CD4-positive, CD25-positive, alpha-beta regulatory T cell (primary cell): ENCODE data around the gene PCSK6. TPM values are rescaled to one million over a fixed set of nuclear protein-coding genes. Genes with fewer than 3 reads are reported as not detected.

Experiments used
- ATAC-seq, 2 donors: fragments of 150-1000 bp; cut with Tn5 transposase; one replicate each; pipeline ENCODE4 v1.10.0; 2021; ENCODE audit warnings: low read depth in 2 of 2, moderate number of reproducible peaks in 2 of 2, moderate library complexity in 1 of 2
- DNase-seq, 3 donors: peaks; one replicate each; pipeline versions ENCODE4 v3.0.0 to v3.0.0-alpha.2; 2012 to 2022; ENCODE audit warnings: mixed read lengths in 1 of 3
- H3K27ac ChIP-seq: one replicate; pipeline ENCODE4 v1.7.0; 2013; ENCODE audit warnings: mild to moderate bottlenecking, low read length; ENCODE audit not compliant: insufficient read depth, poor library complexity, severe bottlenecking
- H3K27me3 ChIP-seq: one replicate; pipeline ENCODE4 v1.7.0; 2013; ENCODE audit warnings: low read length; ENCODE audit not compliant: control insufficient read depth, insufficient read depth
- H3K36me3 ChIP-seq: one replicate; pipeline ENCODE4 v1.7.0; 2013; ENCODE audit warnings: mild to moderate bottlenecking, low read length, moderate library complexity; ENCODE audit not compliant: control insufficient read depth, insufficient read depth
- H3K4me1 ChIP-seq: 2 replicates; pipeline ENCODE4 v1.7.0; 2013; ENCODE audit warnings: mild to moderate bottlenecking, low read length; ENCODE audit not compliant: insufficient read depth, control insufficient read depth, poor library complexity, severe bottlenecking
- H3K4me3 ChIP-seq: one replicate; pipeline ENCODE4 v1.7.0; 2013; ENCODE audit warnings: low read depth, mild to moderate bottlenecking, low read length, moderate library complexity
- H3K9me3 ChIP-seq, 2 experiments: 1 replicate in 1 of 2; 2 replicates in 1 of 2; pipeline ENCODE4 v1.7.0; 2013; ENCODE audit warnings: low read length in 2 of 2, mild to moderate bottlenecking in 1 of 2, moderate library complexity in 1 of 2; ENCODE audit not compliant: control insufficient read depth in 2 of 2
- H3K27ac Mint-ChIP-seq, 3 donors: one replicate each; pipeline ENCODE4 v1.8.0; 2020 to 2022; ENCODE audit warnings: mild to moderate bottlenecking in 3 of 3, mixed read lengths in 3 of 3, moderate library complexity in 2 of 3
- H3K27me3 Mint-ChIP-seq: one replicate; pipeline ENCODE4 v1.8.0; 2022; ENCODE audit warnings: mild to moderate bottlenecking, mixed read lengths
- H3K36me3 Mint-ChIP-seq: one replicate; pipeline ENCODE4 v1.8.0; 2020; ENCODE audit warnings: mixed read lengths
- H3K4me1 Mint-ChIP-seq, 4 donors: one replicate each; pipeline ENCODE4 v1.8.0; 2020 to 2022; ENCODE audit warnings: mixed read lengths in 4 of 4, mild to moderate bottlenecking in 1 of 4
- H3K4me3 Mint-ChIP-seq, 4 donors: one replicate each; pipeline ENCODE4 v1.8.0; 2020 to 2022; ENCODE audit warnings: mild to moderate bottlenecking in 4 of 4, mixed read lengths in 4 of 4, moderate library complexity in 3 of 4
- H3K9me3 Mint-ChIP-seq, 7 donors: one replicate each; pipeline ENCODE4 v1.8.0; 2020 to 2022; ENCODE audit warnings: mixed read lengths in 7 of 7, mild to moderate bottlenecking in 3 of 7, moderate library complexity in 2 of 7
- polyA plus RNA-seq, 4 donors: library from polyadenylated mRNA; unstranded; fragments of 300-500 nt; fragmentation: Illumina TruSeq; gene quantifications; one replicate each; pipeline ENCODE4 v1.2.3, GENCODE V29; 2021
- total RNA-seq: library from RNA; stranded (reverse); gene quantifications from one replicate; pipeline ENCODE4 v1.2.3, GENCODE V29; 2022

The PCSK6 gene
- total and polyA plus RNA-seq, 5 donors from 2014 or later, result 0.07 to 1.1 (median 0.22) TPM; not detected in 1

DNA sequence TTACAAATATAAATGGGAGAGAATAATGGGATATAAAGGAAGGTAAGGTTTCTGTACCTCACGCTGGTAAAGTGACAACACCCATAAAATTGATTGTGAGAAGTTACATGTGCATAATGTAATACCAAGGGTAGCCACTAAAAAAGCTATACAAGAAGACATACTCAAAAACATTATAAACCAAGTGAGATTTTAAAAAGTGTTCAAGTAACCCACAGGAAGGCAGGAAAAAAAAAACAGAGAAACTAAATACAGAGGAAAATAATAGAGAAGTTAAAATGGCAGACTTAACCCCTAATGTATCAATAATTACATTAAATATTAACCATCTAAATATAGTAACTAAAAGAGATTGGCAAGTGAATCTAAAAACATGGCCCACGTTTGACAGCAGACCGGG, 76.3 kb downstream of the PCSK6 start:
- no peak for ATAC-seq
- no peak overlapping the region for H3K4me3 Mint-ChIP-seq

GRCh38 chr15:101411581-101411980, 77.9 kb downstream of the PCSK6 start:
- DNase-seq (no peak), ATAC-seq (no peak)
- Mint-ChIP-seq H3K4me1 (no peaks in the 10 kb centered on the region), H3K36me3 (no peaks in the 10 kb centered on the region), H3K9me3 (peaks cover 0 to 1% (median 0%) of the 10 kb centered on the region in 7 donors), H3K4me3 (no peak overlapping the region), H3K27me3 (peaks cover 4% of the 10 kb centered on the region), H3K27ac (no peak overlapping the region)
- Histone ChIP-seq H3K36me3 (no peaks in the 10 kb centered on the region), H3K4me3 (no peak overlapping the region), H3K27me3 (no peaks in the 10 kb centered on the region), H3K4me1 (no peaks in the 10 kb centered on the region), H3K9me3 (no peaks in the 10 kb centered on the region), H3K27ac (no peak overlapping the region)

More for the DNA sequence above, 76.3 kb downstream of the PCSK6 start:
- H3K4me3 ChIP-seq, result no peak overlapping the region
- no peaks in the 10 kb centered on the region for H3K4me1 Mint-ChIP-seq
- no peaks in the 10 kb centered on the region for H3K4me1 ChIP-seq
- H3K27ac Mint-ChIP-seq, result no peak overlapping the region
- H3K36me3 Mint-ChIP-seq, result no peaks in the 10 kb centered on the region
- no peaks in the 10 kb centered on the region for H3K9me3 ChIP-seq
- peaks cover 0 to 3% (median 0%) of the 10 kb centered on the region in 7 donors for H3K9me3 Mint-ChIP-seq
- H3K27me3 ChIP-seq, result no peaks in the 10 kb centered on the region
- H3K36me3 ChIP-seq, result no peaks in the 10 kb centered on the region
- DNase-seq, result no peak
- peaks cover 4% of the 10 kb centered on the region for H3K27me3 Mint-ChIP-seq
- no peak overlapping the region for H3K27ac ChIP-seq

DNA sequence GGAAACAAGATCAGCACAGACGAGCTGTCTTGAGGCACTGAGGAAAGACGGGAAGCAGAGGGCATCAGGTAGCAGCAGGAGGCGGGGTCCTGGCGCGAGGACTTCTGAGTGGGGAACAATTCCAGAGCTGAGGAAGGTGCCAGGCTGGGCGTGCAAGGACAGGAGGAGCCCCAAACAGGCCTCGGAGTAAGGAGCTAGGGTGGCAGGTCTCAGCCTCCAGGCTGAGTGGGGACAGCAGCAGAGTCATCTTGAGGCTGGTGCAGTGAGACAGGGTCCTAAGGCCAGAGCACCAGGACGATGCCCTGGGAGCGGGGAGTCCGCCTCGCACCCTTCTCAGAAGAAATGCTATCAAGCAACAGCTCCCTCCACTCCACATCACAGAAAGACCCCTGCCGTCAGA, 78.4 kb downstream of the PCSK6 start:
- Histone ChIP-seq H3K9me3 (no peaks in the 10 kb centered on the region), H3K4me1 (no peaks in the 10 kb centered on the region), H3K36me3 (no peaks in the 10 kb centered on the region), H3K27ac (no peak overlapping the region), H3K4me3 (no peak overlapping the region), H3K27me3 (no peaks in the 10 kb centered on the region)
- H3K4me3 Mint-ChIP-seq, result no peak overlapping the region
- H3K36me3 Mint-ChIP-seq, result no peaks in the 10 kb centered on the region
- H3K27ac Mint-ChIP-seq, result no peak overlapping the region
- H3K9me3 Mint-ChIP-seq, result peaks cover 0 to 1% (median 0%) of the 10 kb centered on the region in 7 donors
- no peak for ATAC-seq
- H3K4me1 Mint-ChIP-seq, result no peaks in the 10 kb centered on the region
- H3K27me3 Mint-ChIP-seq, result peaks cover 4% of the 10 kb centered on the region
- DNase-seq, result no peak

- H3K27me3 ChIP-seq, result no peaks in the 10 kb centered on the region
- ATAC-seq (no peak), DNase-seq (no peak)
- no peak overlapping the region for H3K27ac Mint-ChIP-seq
- peaks cover 4% of the 10 kb centered on the region for H3K27me3 Mint-ChIP-seq
- no peaks in the 10 kb centered on the region for H3K4me1 Mint-ChIP-seq
- no peak overlapping the region for H3K4me3 ChIP-seq
- H3K36me3 Mint-ChIP-seq, result no peaks in the 10 kb centered on the region
- H3K36me3 ChIP-seq, result no peaks in the 10 kb centered on the region
- no peak overlapping the region for H3K27ac ChIP-seq
- no peaks in the 10 kb centered on the region for H3K4me1 ChIP-seq
- H3K4me3 Mint-ChIP-seq, result no peak overlapping the region
- no peaks in the 10 kb centered on the region for H3K9me3 ChIP-seq
- peaks cover 0 to 1% (median 0%) of the 10 kb centered on the region in 7 donors for H3K9me3 Mint-ChIP-seq
Measured at GRCh38 chr15:101410612-101411011, 78.9 kb downstream of the PCSK6 start.

DNA sequence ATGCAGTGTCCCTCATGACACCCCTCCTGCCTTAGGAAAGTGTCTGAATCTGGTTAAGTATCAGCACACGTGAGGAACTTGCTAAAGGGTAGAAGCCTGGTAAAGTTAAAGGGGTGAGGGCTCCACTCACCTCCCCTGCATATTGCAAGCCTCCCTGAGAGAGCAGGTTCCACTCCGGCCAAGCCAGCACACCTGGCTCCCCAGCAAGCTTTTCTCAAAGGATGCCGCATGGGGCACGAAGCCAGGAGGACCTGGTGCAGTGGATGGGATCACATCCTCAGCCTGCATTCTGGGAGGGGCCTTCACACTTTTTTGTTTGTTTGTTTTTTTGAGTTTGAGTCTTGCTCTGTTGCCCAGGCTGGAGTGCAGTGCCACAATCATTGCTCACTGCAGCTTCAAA, 79.9 kb downstream of the PCSK6 start:
- Mint-ChIP-seq H3K4me3 (no peak overlapping the region), H3K27me3 (peaks cover 4% of the 10 kb centered on the region), H3K36me3 (no peaks in the 10 kb centered on the region), H3K27ac (peak overlapping the region in 1 of 3 donors; percentile 48), H3K9me3 (peaks cover 0 to 1% (median 0%) of the 10 kb centered on the region in 7 donors), H3K4me1 (no peaks in the 10 kb centered on the region)
- ATAC-seq (no peak), DNase-seq (no peak)
- no peaks in the 10 kb centered on the region for H3K27me3 ChIP-seq
- H3K4me3 ChIP-seq, result no peak overlapping the region
- no peak overlapping the region for H3K27ac ChIP-seq
- H3K9me3 ChIP-seq, result no peaks in the 10 kb centered on the region
- no peaks in the 10 kb centered on the region for H3K36me3 ChIP-seq
- no peaks in the 10 kb centered on the region for H3K4me1 ChIP-seq

DNA sequence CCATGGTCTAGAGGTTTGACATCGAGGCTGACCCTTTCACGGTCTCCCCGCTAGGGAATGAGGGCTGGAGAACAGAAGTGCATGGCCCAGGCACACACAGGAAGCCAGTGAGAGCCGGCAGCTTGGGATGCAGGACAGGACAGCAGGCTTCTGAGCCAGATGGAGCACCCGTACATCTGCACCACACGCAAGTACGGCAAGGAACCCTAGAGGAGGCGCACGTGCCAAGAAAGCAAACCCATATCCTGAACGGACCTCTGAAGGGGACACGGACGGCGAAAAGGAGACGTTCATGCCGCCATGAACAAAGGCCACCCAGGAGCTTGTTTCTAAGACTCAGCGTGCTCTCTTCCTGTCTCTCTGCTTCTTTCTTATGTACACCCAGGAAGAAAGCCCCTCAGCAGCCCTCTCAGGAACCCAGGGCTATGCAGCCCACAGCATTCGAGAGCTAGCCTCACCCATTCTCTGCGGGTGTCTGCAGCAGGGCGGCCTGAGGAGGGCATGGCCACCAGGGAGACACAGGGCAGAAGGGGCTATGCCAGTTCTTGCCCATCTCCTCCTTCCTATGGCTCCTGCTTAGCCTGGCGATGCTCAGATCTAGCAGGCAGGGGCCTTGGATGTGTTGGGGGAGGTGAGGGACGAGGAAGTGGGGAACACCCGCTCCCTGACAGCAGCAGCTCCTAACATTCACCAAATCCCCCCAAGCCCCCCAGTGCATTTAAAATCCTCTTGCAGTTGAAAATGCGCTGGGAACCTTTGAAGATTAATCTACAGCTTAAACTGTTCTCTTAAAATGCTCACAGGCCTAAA, 81.3 kb downstream of the PCSK6 start:
- Mint-ChIP-seq H3K4me3 (no peak overlapping the region), H3K9me3 (peaks cover 0 to 1% (median 0%) of the 10 kb centered on the region in 7 donors), H3K27me3 (peaks cover 4% of the 10 kb centered on the region), H3K4me1 (no peaks in the 10 kb centered on the region), H3K36me3 (no peaks in the 10 kb centered on the region), H3K27ac (no peak overlapping the region)
- no peaks in the 10 kb centered on the region for H3K9me3 ChIP-seq
- H3K4me3 ChIP-seq, result no peak overlapping the region
- no peaks in the 10 kb centered on the region for H3K27me3 ChIP-seq
- H3K36me3 ChIP-seq, result no peaks in the 10 kb centered on the region
- no peaks in the 10 kb centered on the region for H3K4me1 ChIP-seq
- no peak overlapping the region for H3K27ac ChIP-seq
- ATAC-seq (no peak), DNase-seq (no peak)

DNA sequence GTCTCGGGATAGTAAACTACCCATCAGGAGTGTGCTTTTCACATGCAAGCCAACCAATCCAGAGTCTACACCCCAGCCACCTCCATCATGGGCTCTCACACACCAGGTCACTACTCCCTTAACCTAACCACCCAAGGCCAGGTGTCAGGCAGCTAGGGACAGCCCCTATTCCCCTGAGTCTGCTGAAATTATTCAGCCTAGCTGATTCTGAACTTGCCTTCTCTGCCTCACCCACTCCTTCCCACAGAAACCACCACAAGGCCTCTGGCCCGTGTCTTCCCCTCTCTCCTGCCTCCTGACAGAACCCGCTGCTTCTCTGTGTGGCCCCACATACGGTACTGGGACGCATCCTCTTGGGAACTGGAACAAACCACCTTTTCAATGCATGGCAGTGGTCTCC, 82.1 kb downstream of the PCSK6 start:
- Mint-ChIP-seq H3K36me3 (no peaks in the 10 kb centered on the region), H3K4me3 (no peak overlapping the region), H3K9me3 (peaks cover 0 to 1% (median 0%) of the 10 kb centered on the region in 7 donors), H3K27ac (peak overlapping the region in 2 of 3 donors; percentile 1 to 77), H3K4me1 (no peaks in the 10 kb centered on the region), H3K27me3 (peaks cover 4% of the 10 kb centered on the region)
- DNase-seq, result no peak
- Histone ChIP-seq H3K9me3 (no peaks in the 10 kb centered on the region), H3K36me3 (no peaks in the 10 kb centered on the region), H3K27me3 (no peaks in the 10 kb centered on the region), H3K4me3 (no peak overlapping the region), H3K4me1 (no peaks in the 10 kb centered on the region), H3K27ac (no peak overlapping the region)
- no peak for ATAC-seq
